B cell (primary cell): ENCODE data around the gene FAM234A. TPM values are rescaled to one million over a fixed set of nuclear protein-coding genes. Genes with fewer than 3 reads are reported as not detected.

Source experiments
- ATAC-seq: fragments of 200-7000 bp; cut with Tn5 transposase; one replicate; pipeline ENCODE4 v1.10.0; 2021; ENCODE audit warnings: low read depth, mild to moderate bottlenecking, moderate number of reproducible peaks, moderate library complexity
- CTCF ChIA-PET: fragments of 350-600 bp; sonication (Branson Sonifier 250); formaldehyde crosslinking; loops from one replicate; lab custom pipeline; 2021; ENCODE audit warnings: antibody characterized with exemption, inconsistent platforms; lab: Charles Lee
- POLR2A ChIA-PET: fragments of 350-600 bp; sonication (Branson Sonifier 250); formaldehyde crosslinking; loops from one replicate; lab custom pipeline; 2021; ENCODE audit warnings: antibody characterized with exemption; lab: Charles Lee
- DNase-seq: peaks from one replicate; pipeline ENCODE4 v3.0.0; 2013
- H2AFZ ChIP-seq: 2 replicates; pipeline ENCODE4 v1.6.1; 2012; ENCODE audit warnings: mild to moderate bottlenecking, low read depth, low read length; ENCODE audit not compliant: insufficient read depth, poor library complexity, severe bottlenecking
- H3K27ac ChIP-seq, 2 donors: 1 replicate in 1 of 2; 2 replicates in 1 of 2; pipeline ENCODE4 v1.5.1; 2012 to 2013; ENCODE audit warnings: low read length in 2 of 2, mild to moderate bottlenecking in 2 of 2, moderate library complexity in 1 of 2
- H3K27me3 ChIP-seq, 4 experiments: fragments of 200-600 bp in 1 of 4; sonication (generic) in 1 of 4; replicated peaks in 1 of 4; 1 replicate in 2 of 4; 2 replicates in 2 of 4; pipeline versions ENCODE4 v1.6.1 to v1.7.0; 2013 to 2016; ENCODE audit warnings: low read length in 3 of 4, mild to moderate bottlenecking in 2 of 4, mixed read lengths in 1 of 4, moderate library complexity in 1 of 4; ENCODE audit not compliant: insufficient read depth in 4 of 4, control insufficient read depth in 3 of 4; ENCODE audit errors: control extremely low read depth in 1 of 4
- H3K36me3 ChIP-seq, 2 experiments: replicated peaks in 1 of 2; 1 replicate in 1 of 2; 2 replicates in 1 of 2; pipeline versions ENCODE4 v1.6.1 to v1.7.1; 2013; ENCODE audit warnings: low read length in 1 of 2; ENCODE audit not compliant: insufficient read depth in 2 of 2, control insufficient read depth in 1 of 2; ENCODE audit errors: control extremely low read depth in 1 of 2, extremely low read depth in 1 of 2
- H3K4me1 ChIP-seq, 2 donors: fragments of 200-600 bp in 1 of 2; sonication (generic) in 1 of 2; 1 replicate in 1 of 2; 2 replicates in 1 of 2; pipeline versions ENCODE4 v1.5.1 to v1.6.1; 2013 to 2017; ENCODE audit warnings: low read length in 2 of 2; ENCODE audit not compliant: control insufficient read depth in 2 of 2, insufficient read depth in 2 of 2
- H3K4me2 ChIP-seq: replicated peaks from 2 replicates; pipeline ENCODE3; 2012; ENCODE audit warnings: mild to moderate bottlenecking, low read depth, low read length; ENCODE audit not compliant: poor library complexity, severe bottlenecking
- H3K4me3 ChIP-seq, 5 experiments: fragments of 200-600 bp in 1 of 5; sonication (generic) in 1 of 5; 1 replicate in 3 of 5; 2 replicates in 2 of 5; pipeline versions ENCODE4 v1.5.1 to v1.7.0; 2011 to 2016; ENCODE audit warnings: low read length in 4 of 5, mild to moderate bottlenecking in 4 of 5, low read depth in 2 of 5, control low read depth in 1 of 5, moderate library complexity in 1 of 5; ENCODE audit not compliant: insufficient read depth in 1 of 5; ENCODE audit errors: control extremely low read depth in 1 of 5, extremely low read depth in 1 of 5
- H3K79me2 ChIP-seq: fragments of 200-600 bp; sonication (generic); one replicate; pipeline ENCODE4 v1.6.0; 2016; ENCODE audit warnings: low read length; ENCODE audit not compliant: control insufficient read depth, insufficient read depth
- H3K9ac ChIP-seq: fragments of 200-600 bp; sonication (generic); 2 replicates; pipeline ENCODE4 v1.6.1; 2017; ENCODE audit warnings: mild to moderate bottlenecking, low read length, moderate library complexity
- H3K9me3 ChIP-seq, 3 donors: one replicate each; pipeline versions ENCODE4 v1.6.1 to v1.7.1; 2013; ENCODE audit warnings: low read length in 2 of 3; ENCODE audit not compliant: control insufficient read depth in 2 of 3, insufficient read depth in 1 of 3; ENCODE audit errors: control extremely low read depth in 1 of 3
- H4K20me1 ChIP-seq: 2 replicates; pipeline ENCODE4 v1.6.0; 2012; ENCODE audit warnings: mild to moderate bottlenecking, low read length; ENCODE audit not compliant: insufficient read depth, control insufficient read depth, poor library complexity, severe bottlenecking
- H3K27ac Mint-ChIP-seq: one replicate; pipeline ENCODE4 v1.8.0; 2021; ENCODE audit warnings: mixed read lengths
- H3K27me3 Mint-ChIP-seq: one replicate; pipeline ENCODE4 v1.8.0; 2021; ENCODE audit warnings: mixed read lengths
- H3K4me1 Mint-ChIP-seq: one replicate; pipeline ENCODE4 v1.8.0; 2021; ENCODE audit warnings: mixed read lengths
- H3K4me3 Mint-ChIP-seq: one replicate; pipeline ENCODE4 v1.8.0; 2021; ENCODE audit warnings: mixed read lengths
- H3K9me3 Mint-ChIP-seq: one replicate; pipeline ENCODE4 v1.8.0; 2022; ENCODE audit warnings: mixed read lengths; ENCODE audit not compliant: insufficient read depth
- EZH2 ChIP-seq: IDR thresholded peaks from 2 replicates; pipeline ENCODE4 v1.6.1; 2012; ENCODE audit warnings: borderline replicate concordance, low read depth, mild to moderate bottlenecking, moderate library complexity, low read length; ENCODE audit not compliant: insufficient read depth, poor library complexity, severe bottlenecking
- WGBS: methylation state at CpG from one replicate; pipeline ENCODE4 v1.1.5; 2013; ENCODE audit warnings: missing lambda C conversion rate; ENCODE audit not compliant: insufficient coverage; 5-methylcytosine and 5-hydroxymethylcytosine counted together
- intact Hi-C: fragments of 100-400 bp; cut with micrococcal nuclease; formaldehyde crosslinking; loops from one replicate; pipeline ENCODE4 v1.10.0; 2022
- polyA plus RNA-seq: library from polyadenylated mRNA; depleted of rRNA; stranded (reverse); fragments of >200 nt; gene quantifications from 2 replicates; pipeline ENCODE4 v1.2.3, GENCODE V29; 2012
- total RNA-seq, 2 donors: library from RNA; stranded (reverse); fragments of 120-200 nt in 1 of 2; gene quantifications; 1 replicate in 1 of 2; 2 replicates in 1 of 2; pipeline versions ENCODE4 v1.2.3 to v1.2.4, GENCODE V29; 2013 to 2022
- TF ChIP-seq, protein P1 (sequence below): fragments of 200-600 bp; IDR thresholded peaks from one replicate; pipeline ENCODE4 v1.8.0; 2022; ENCODE audit warnings: antibody characterized with exemption, mild to moderate bottlenecking

Gene FAM234A
- total and polyA plus RNA-seq, 2 donors (not counting 1 experiment from before 2014, with no cell fraction given) = 35.1 to 42.9 TPM

DNA sequence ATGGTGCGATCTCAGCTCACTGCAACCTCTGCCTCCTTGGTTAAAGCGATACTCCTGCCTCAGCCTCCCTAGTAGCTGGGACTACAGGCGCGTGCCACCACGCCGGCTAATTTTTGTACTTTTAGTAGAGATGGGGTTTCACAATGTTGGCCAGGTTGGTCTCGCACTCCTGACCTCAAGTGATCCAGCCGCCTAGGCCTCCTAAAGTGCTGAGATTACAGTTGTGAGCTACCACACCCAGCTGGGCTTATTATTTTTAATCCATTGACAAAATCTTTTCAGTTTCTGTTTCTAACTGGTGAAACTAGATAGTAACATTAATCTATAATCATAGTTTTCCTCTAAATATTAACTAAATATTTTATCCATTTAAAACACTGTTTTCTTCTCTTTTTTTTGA lies 5.9 kb downstream of the FAM234A start:
- no peak overlapping the region for H3K4me3 Mint-ChIP-seq
- intact Hi-C loops = no loop called here
- Histone ChIP-seq H3K9me3 (no peaks in the 10 kb centered on the region), H3K4me3 (no peak overlapping the region), H3K9ac (no peak overlapping the region), H3K79me2 (peaks cover 54% of the 10 kb centered on the region), H3K4me1 (peaks cover 4 to 6% of the 10 kb centered on the region in 2 donors), H4K20me1 (peaks cover 37% of the 10 kb centered on the region), H2AFZ (no peak overlapping the region), H3K27ac (no peak overlapping the region), H3K27me3 (no peaks in the 10 kb centered on the region), H3K4me2 (no peak overlapping the region), H3K36me3 (no peaks in the 10 kb centered on the region)
- WGBS = 100% methylated on average over 2 of the region's 8 CpGs
- H3K9me3 Mint-ChIP-seq = no peaks in the 10 kb centered on the region
- no peak for ATAC-seq
- H3K4me1 Mint-ChIP-seq = peaks cover 16% of the 10 kb centered on the region
- CTCF ChIA-PET = no interaction called here
- TF ChIP-seq, protein P1, sequence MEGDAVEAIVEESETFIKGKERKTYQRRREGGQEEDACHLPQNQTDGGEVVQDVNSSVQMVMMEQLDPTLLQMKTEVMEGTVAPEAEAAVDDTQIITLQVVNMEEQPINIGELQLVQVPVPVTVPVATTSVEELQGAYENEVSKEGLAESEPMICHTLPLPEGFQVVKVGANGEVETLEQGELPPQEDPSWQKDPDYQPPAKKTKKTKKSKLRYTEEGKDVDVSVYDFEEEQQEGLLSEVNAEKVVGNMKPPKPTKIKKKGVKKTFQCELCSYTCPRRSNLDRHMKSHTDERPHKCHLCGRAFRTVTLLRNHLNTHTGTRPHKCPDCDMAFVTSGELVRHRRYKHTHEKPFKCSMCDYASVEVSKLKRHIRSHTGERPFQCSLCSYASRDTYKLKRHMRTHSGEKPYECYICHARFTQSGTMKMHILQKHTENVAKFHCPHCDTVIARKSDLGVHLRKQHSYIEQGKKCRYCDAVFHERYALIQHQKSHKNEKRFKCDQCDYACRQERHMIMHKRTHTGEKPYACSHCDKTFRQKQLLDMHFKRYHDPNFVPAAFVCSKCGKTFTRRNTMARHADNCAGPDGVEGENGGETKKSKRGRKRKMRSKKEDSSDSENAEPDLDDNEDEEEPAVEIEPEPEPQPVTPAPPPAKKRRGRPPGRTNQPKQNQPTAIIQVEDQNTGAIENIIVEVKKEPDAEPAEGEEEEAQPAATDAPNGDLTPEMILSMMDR = no peak
- no peak for TF ChIP-seq EZH2
- no peak for DNase-seq
- POLR2A ChIA-PET = no interaction called here
- no peaks in the 10 kb centered on the region for H3K27me3 Mint-ChIP-seq
- H3K27ac Mint-ChIP-seq = no peak overlapping the region

DNA sequence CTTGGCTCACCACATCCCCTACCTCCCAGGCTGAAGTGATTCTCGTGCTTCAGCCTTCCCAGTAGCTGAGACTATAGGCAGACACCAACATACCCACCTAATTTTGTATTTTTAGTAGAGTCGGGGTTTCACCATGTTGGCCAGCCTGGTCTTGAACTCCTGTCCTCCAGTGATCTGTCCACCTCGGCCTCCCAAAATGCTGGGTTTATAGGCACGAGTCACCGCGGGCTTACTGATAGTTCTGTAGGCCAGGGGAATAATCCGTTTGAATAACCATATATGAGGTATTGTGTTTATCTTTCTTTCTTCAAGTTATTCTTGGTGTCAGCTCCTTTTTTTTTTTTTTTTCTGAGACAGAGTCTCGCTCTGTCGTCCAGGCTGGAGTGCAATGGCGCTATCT lies 7.7 kb downstream of the FAM234A start:
- Histone ChIP-seq H3K27me3 (no peaks in the 10 kb centered on the region), H3K4me1 (peaks cover 0 to 3% of the 10 kb centered on the region in 2 donors), H3K27ac (no peak overlapping the region), H3K79me2 (peaks cover 59% of the 10 kb centered on the region), H2AFZ (no peak overlapping the region), H3K36me3 (no peaks in the 10 kb centered on the region), H3K9ac (no peak overlapping the region), H3K9me3 (no peaks in the 10 kb centered on the region), H3K4me2 (no peak overlapping the region), H4K20me1 (peaks cover 35% of the 10 kb centered on the region), H3K4me3 (no peak overlapping the region)
- no peaks in the 10 kb centered on the region for H3K9me3 Mint-ChIP-seq
- TF ChIP-seq, protein P1 = no peak
- TF ChIP-seq EZH2 = no peak
- intact Hi-C loops = no loop called here
- WGBS = 90% methylated on average over 2 of the region's 10 CpGs
- DNase-seq (no peak), ATAC-seq (no peak)
- H3K4me1 Mint-ChIP-seq = peaks cover 15% of the 10 kb centered on the region
- H3K4me3 Mint-ChIP-seq = no peak overlapping the region
- H3K27me3 Mint-ChIP-seq = no peaks in the 10 kb centered on the region
- H3K27ac Mint-ChIP-seq = no peak overlapping the region
- CTCF ChIA-PET = no interaction called here
- POLR2A ChIA-PET = no interaction called here
